HG03469 (cell line): ENCODE results near the gene TGM4.

Experiments
- ATAC-seq: cut with Tn5 transposase; IDR thresholded peaks from one replicate; pipeline ENCODE4 v1.9.1; 2021; ENCODE audit warnings: mild to moderate bottlenecking, moderate library complexity, moderate number of reproducible peaks; ENCODE audit not compliant: unreplicated experiment

The TGM4 gene

GRCh38 chr3:44950275-44950734 is 75.9 kb downstream of the TGM4 start:
- ATAC-seq: no peak

GRCh38 chr3:44952689-44953088 is 78.3 kb downstream of the TGM4 start:
- ATAC-seq: no peak

GRCh38 chr3:44954304-44954703 is 79.9 kb downstream of the TGM4 start:
- ATAC-seq: no peak

GRCh38 chr3:44954962-44955361 is 80.6 kb downstream of the TGM4 start:
- no peak for ATAC-seq

- no peak for ATAC-seq
Measured at GRCh38 chr3:44955917-44956316, 81.5 kb downstream of the TGM4 start.

- ATAC-seq: no peak
Measured at GRCh38 chr3:44957986-44958385, 83.6 kb downstream of the TGM4 start.

- no peak for ATAC-seq
Measured at GRCh38 chr3:44958386-44958785, 84.0 kb downstream of the TGM4 start.

- no peak for ATAC-seq
Measured at GRCh38 chr3:44960387-44961026, 86.1 kb downstream of the TGM4 start.

GRCh38 chr3:44961888-44962287 is 87.5 kb downstream of the TGM4 start:
- ATAC-seq: no peak

- ATAC-seq: no peak
Measured at GRCh38 chr3:44962621-44963393, 88.4 kb downstream of the TGM4 start.

- ATAC-seq: no peak
Measured at GRCh38 chr3:44963571-44964325, 89.3 kb downstream of the TGM4 start.
